GM12872 (cell line): ENCODE measurements around the gene LTBP2.

Source experiments
- TF ChIP-seq, protein P1 (sequence below): IDR thresholded peaks from 3 replicates; pipeline ENCODE4 v1.5.1; 2011; ENCODE audit warnings: low read depth, mild to moderate bottlenecking, low read length, moderate library complexity; ENCODE audit not compliant: insufficient read depth

LTBP2 gene

DNA sequence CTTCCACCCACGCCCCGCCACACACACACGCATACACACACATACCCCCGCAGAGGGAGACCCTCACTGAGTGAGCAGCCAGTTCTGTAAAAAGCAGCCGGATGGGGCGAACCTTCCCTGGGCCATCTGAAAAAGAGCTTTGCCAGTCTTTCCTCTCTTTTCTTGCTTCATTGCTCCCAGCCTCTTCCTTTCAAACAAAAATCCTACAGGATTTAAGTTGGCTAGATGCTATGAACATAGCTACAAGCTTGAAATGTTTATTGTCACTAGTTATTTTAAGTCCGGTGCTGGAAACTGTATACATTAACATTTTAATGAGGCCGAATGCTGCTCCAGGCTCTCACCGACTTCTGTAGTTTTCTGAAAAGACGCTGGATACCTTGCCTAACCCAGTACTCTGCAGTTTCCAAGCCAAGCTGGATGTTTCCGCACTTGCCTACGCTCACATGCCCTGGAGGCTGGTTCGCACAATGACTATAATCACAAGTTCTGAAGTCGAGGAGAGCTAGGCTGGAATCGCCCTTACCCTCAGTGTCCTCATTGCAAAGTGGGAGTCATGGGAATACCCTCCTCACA lies 39.2 kb downstream of the LTBP2 start:
- TF ChIP-seq, protein P1, sequence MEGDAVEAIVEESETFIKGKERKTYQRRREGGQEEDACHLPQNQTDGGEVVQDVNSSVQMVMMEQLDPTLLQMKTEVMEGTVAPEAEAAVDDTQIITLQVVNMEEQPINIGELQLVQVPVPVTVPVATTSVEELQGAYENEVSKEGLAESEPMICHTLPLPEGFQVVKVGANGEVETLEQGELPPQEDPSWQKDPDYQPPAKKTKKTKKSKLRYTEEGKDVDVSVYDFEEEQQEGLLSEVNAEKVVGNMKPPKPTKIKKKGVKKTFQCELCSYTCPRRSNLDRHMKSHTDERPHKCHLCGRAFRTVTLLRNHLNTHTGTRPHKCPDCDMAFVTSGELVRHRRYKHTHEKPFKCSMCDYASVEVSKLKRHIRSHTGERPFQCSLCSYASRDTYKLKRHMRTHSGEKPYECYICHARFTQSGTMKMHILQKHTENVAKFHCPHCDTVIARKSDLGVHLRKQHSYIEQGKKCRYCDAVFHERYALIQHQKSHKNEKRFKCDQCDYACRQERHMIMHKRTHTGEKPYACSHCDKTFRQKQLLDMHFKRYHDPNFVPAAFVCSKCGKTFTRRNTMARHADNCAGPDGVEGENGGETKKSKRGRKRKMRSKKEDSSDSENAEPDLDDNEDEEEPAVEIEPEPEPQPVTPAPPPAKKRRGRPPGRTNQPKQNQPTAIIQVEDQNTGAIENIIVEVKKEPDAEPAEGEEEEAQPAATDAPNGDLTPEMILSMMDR: no peak

DNA sequence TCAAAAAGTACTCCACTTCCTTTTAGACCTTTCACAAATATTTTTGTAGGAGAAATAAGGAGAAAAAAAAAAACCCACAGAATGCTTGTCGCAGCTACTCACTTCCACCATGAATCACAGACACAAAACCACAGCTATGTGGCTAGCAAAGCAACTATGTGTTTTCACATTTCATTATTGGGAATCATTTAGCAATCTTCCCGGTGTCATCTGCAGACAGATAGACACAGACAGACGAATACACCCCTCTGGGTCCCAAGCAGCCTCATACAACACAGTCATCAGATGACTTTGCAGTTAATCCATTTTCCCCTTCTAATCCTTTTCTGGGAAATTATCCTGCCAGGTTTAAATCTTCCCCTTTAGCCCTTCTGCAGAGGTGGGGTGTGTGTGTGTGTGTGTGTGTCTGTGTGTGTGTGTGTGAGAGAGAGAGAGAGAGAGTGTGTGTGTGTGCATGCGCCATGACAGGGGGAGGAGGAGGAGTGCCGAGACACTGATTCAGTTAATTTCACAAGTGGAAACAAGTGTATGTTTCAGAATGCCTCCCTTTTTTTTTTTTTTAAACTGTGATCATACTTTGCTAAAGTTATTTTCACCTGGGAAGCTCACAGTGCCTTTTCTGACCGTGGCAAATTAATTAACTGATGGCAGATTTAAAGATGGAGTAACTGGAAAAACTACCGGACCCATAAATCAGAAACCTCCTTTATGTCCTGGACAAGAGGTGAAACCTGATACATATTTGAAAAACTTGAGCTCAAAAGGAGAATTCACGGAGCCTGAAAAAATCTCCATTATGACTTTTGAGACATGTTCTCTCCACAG lies 39.9 kb downstream of the LTBP2 start:
- TF ChIP-seq, protein P1: no peak

DNA sequence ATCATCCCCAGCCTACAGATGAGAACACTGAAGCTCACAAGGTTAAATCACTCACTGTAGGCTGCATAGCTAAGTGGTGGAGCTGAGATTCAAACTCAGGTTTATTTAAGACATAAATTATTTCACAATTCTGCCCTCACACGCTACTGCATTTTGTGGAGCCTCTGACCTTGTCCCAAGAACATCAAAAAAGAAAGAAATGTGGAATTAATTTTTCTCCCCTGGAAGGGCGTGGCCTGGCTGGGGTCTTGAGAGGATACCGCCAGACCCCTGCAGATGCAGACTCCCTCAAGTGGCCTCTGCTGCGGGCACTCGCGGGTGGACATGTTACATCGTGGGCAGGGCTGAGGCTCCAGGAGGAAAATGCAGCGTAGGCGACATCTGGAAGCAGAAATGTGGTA lies 40.6 kb downstream of the LTBP2 start:
- TF ChIP-seq, protein P1: no peak

DNA sequence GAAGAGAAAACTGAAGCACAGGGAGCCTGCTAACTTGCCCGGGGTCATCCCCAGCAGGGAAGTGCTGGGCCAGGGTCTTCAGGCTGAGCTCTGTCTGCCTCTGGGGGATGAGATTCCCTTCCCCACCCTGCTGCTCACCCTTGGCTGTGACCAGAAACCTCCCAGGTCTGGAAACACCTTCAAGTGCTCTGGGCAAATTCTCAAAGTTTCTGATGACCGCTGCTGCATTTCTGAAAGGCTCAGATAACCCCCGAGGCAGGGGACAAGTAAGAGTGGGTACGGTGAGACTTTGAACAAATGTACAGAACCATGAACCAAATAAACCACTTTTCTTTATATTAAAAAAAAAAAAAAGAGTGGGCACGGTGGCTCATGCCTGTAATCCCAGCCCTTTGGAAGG lies 41.3 kb downstream of the LTBP2 start:
- TF ChIP-seq, protein P1: no peak

DNA sequence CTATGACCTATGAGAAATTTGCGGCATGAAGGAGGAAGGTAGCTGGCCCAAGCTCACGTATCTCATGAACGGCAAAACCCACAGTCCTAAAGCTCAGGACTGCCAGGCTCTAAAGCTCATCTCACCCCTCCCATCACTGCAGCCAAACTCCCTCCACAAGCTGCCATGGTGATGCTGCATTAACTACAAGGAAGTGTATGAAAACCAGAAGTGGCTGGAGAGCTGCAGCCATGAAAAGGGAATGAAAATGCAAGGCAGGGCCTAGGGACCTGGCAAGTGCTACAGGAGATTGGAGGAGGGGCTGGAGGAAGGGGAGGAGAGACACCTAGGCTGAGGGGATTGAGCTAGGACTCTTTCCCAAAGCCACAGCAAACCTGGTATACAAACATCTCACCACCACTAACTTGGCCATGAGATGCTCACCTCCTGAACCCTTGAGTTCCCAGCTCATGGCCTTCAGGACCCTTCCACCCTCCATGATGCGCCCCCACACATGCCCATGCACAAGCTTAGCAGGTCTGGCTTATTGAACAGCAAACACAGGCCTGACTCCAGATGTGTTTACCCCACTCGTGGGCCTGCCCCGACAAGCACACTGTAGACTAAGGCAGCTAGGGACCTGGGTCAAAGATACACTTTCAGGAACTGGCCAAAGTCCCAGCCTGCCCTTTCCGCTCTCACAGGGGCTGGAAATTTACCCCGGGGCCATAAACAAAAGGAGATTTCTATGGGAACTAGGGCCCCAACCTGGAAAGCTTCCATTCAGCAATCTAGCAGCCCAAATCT lies 42.0 kb downstream of the LTBP2 start:
- TF ChIP-seq, protein P1: no peak

DNA sequence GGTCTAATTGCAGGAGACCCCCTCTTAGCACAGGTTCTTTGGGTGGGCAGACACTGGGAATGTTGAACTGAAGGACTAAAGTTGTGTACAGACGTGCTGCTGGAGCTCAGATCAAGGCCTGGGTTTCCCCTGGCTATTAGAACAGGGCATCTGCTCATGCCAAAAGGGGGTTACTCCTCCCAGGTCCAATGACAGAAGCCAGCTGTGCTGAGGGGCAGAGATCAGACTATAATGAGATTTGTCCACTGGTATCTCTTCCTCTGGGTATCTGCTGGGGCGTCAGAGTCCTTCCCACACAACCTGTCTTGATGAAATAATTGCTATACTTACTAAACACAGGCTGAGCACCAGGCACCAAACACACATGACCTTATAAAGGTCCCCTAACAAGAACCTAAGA lies 42.6 kb downstream of the LTBP2 start:
- TF ChIP-seq, protein P1: no peak

DNA sequence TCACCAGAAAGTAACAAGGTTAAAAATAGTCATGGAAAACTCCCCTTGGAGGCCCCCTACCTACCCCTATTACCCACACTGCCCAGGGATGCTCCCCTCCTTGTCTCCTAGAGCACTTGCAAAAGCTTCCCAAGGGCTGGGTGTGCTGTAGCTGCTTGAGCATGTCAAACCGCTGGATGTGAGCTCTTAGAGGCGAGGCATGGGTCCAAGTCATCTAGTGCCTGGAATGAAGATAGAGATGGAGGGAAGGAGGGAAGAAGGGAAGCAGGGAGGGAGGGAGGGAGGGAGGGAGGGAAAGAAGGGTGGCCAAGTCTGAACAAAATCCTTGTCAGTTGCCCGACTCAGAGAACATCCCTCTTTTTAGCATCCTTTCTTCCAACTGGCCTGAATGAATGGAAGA lies 43.1 kb downstream of the LTBP2 start:
- TF ChIP-seq, protein P1: no peak
